Mucosa of descending colon (tissue), 3 donors: ENCODE data around the gene SLITRK5. TPM values are rescaled to one million over a fixed set of nuclear protein-coding genes. Genes with fewer than 3 reads are reported as not detected.
A peak's percentile ranks its signal among the peaks of the same experiment; 100 is the strongest.

Experiments
- ATAC-seq: fragments of 200-7000 bp; cut with Tn5 transposase; one replicate; pipeline ENCODE4 v1.9.1; 2020; ENCODE audit warnings: mild to moderate bottlenecking, moderate library complexity
- DNase-seq, 3 donors: peaks; one replicate each; pipeline ENCODE4 v3.0.0-alpha.2; 2020
- H3K36me3 ChIP-seq: fragments of 200-600 bp; one replicate; pipeline ENCODE4 v1.8.0; 2021; ENCODE audit warnings: low read depth, mild to moderate bottlenecking
- H3K4me1 ChIP-seq: fragments of 200-600 bp; one replicate; pipeline ENCODE4 v1.8.0; 2021; ENCODE audit warnings: low read depth, mild to moderate bottlenecking
- H3K4me3 ChIP-seq: fragments of 200-600 bp; one replicate; pipeline ENCODE4 v1.8.0; 2021; ENCODE audit warnings: mild to moderate bottlenecking
- H3K9me3 ChIP-seq: fragments of 200-600 bp; one replicate; pipeline ENCODE4 v1.8.0; 2021; ENCODE audit warnings: mild to moderate bottlenecking
- intact Hi-C, 2 donors: fragments of 100-400 bp; cut with DNase I in 1 of 2; cut with micrococcal nuclease in 1 of 2; formaldehyde crosslinking; loops; one replicate each; pipeline versions ENCODE4 v1.11.0 to v1.11.1; 2022; cut with DNase I, micrococcal nuclease
- total RNA-seq, 3 donors: library from RNA; stranded (reverse); fragmentation: NEBNext Ultra II Directional in 2 of 3; extraction: Animal tissue kit (Norgen Biotek cat#: 25700) in 2 of 3; gene quantifications; one replicate each; pipeline versions ENCODE4 v1.2.1 to v1.2.4, GENCODE V29; 2021 to 2023
- TF ChIP-seq, protein P1 (sequence below): fragments of 200-600 bp; IDR thresholded peaks from one replicate; pipeline ENCODE4 v1.8.0; 2022; ENCODE audit warnings: antibody characterized with exemption, mild to moderate bottlenecking
- donor health status: DM: no; HTN: no; CAD: no; lungs with moderate emphysema.
- donor health status: DM: no; HTN: no; CAD: no.
- donor health status: DM: no; HTN: yes; CAD: no.

The SLITRK5 gene
- total RNA-seq, 3 donors from 2014 or later = 0.10 to 0.38 (median 0.23) TPM

DNA sequence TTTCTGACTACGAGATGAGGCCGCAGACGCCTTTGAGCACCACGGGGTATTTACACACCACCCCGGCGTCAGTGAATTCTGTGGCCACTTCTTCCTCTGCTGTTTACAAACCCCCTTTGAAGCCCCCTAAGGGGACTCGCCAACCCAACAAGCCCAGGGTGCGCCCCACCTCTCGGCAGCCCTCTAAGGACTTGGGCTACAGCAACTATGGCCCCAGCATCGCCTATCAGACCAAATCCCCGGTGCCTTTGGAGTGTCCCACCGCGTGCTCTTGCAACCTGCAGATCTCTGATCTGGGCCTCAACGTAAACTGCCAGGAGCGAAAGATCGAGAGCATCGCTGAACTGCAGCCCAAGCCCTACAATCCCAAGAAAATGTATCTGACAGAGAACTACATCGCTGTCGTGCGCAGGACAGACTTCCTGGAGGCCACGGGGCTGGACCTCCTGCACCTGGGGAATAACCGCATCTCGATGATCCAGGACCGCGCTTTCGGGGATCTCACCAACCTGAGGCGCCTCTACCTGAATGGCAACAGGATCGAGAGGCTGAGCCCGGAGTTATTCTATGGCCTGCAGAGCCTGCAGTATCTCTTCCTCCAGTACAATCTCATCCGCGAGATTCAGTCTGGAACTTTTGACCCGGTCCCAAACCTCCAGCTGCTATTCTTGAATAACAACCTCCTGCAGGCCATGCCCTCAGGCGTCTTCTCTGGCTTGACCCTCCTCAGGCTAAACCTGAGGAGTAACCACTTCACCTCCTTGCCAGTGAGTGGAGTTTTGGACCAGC lies 5.3 kb downstream of the SLITRK5 start:
- H3K36me3 ChIP-seq = no peaks in the 10 kb centered on the region
- ATAC-seq (no peak), DNase-seq (peak in 1 of 3 donors; percentile 27)
- TF ChIP-seq, protein P1, sequence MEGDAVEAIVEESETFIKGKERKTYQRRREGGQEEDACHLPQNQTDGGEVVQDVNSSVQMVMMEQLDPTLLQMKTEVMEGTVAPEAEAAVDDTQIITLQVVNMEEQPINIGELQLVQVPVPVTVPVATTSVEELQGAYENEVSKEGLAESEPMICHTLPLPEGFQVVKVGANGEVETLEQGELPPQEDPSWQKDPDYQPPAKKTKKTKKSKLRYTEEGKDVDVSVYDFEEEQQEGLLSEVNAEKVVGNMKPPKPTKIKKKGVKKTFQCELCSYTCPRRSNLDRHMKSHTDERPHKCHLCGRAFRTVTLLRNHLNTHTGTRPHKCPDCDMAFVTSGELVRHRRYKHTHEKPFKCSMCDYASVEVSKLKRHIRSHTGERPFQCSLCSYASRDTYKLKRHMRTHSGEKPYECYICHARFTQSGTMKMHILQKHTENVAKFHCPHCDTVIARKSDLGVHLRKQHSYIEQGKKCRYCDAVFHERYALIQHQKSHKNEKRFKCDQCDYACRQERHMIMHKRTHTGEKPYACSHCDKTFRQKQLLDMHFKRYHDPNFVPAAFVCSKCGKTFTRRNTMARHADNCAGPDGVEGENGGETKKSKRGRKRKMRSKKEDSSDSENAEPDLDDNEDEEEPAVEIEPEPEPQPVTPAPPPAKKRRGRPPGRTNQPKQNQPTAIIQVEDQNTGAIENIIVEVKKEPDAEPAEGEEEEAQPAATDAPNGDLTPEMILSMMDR = no peak
- intact Hi-C loops = no loop called here
- peaks cover 22% of the 10 kb centered on the region for H3K4me1 ChIP-seq
- H3K4me3 ChIP-seq = no peak overlapping the region
- H3K9me3 ChIP-seq = no peaks in the 10 kb centered on the region

DNA sequence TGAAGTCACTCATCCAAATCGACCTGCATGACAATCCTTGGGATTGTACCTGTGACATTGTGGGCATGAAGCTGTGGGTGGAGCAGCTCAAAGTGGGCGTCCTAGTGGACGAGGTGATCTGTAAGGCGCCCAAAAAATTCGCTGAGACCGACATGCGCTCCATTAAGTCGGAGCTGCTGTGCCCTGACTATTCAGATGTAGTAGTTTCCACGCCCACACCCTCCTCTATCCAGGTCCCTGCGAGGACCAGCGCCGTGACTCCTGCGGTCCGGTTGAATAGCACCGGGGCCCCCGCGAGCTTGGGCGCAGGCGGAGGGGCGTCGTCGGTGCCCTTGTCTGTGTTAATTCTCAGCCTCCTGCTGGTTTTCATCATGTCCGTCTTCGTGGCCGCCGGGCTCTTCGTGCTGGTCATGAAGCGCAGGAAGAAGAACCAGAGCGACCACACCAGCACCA lies 5.9 kb downstream of the SLITRK5 start:
- ATAC-seq = no peak
- H3K9me3 ChIP-seq = no peaks in the 10 kb centered on the region
- TF ChIP-seq, protein P1 = no peak
- no peaks in the 10 kb centered on the region for H3K36me3 ChIP-seq
- peaks cover 17% of the 10 kb centered on the region for H3K4me1 ChIP-seq
- intact Hi-C loops = no loop called here
- DNase-seq = peak in 1 of 3 donors; percentile 41
- no peak overlapping the region for H3K4me3 ChIP-seq

DNA sequence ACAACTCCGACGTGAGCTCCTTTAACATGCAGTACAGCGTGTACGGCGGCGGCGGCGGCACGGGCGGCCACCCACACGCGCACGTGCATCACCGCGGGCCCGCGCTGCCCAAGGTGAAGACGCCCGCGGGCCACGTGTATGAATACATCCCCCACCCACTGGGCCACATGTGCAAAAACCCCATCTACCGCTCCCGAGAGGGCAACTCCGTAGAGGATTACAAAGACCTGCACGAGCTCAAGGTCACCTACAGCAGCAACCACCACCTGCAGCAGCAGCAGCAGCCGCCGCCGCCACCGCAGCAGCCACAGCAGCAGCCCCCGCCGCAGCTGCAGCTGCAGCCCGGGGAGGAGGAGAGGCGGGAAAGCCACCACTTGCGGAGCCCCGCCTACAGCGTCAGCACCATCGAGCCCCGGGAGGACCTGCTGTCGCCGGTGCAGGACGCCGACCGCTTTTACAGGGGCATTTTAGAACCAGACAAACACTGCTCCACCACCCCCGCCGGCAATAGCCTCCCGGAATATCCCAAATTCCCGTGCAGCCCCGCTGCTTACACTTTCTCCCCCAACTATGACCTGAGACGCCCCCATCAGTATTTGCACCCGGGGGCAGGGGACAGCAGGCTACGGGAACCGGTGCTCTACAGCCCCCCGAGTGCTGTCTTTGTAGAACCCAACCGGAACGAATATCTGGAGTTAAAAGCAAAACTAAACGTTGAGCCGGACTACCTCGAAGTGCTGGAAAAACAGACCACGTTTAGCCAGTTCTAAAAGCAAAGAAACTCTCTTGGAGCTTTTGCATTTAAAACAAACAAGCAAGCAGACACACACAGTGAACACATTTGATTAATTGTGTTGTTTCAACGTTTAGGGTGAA lies 6.6 kb downstream of the SLITRK5 start:
- intact Hi-C loops = no loop called here
- ATAC-seq = peak; percentile 51
- H3K36me3 ChIP-seq = no peaks in the 10 kb centered on the region
- no peak overlapping the region for H3K4me3 ChIP-seq
- TF ChIP-seq, protein P1 = no peak
- H3K9me3 ChIP-seq = no peaks in the 10 kb centered on the region
- peak; percentile 22 to 48 (median 32) for DNase-seq
- peaks cover 12% of the 10 kb centered on the region for H3K4me1 ChIP-seq

DNA sequence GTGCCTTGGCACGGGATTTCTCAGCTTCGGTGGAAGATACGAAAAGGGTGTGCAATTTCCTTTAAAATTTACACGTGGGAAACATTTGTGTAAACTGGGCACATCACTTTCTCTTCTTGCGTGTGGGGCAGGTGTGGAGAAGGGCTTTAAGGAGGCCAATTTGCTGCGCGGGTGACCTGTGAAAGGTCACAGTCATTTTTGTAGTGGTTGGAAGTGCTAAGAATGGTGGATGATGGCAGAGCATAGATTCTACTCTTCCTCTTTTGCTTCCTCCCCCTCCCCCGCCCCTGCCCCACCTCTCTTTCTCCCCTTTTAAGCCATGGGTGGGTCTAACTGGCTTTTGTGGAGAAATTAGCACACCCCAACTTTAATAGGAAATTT lies 7.2 kb downstream of the SLITRK5 start:
- Histone ChIP-seq H3K9me3 (no peaks in the 10 kb centered on the region), H3K36me3 (no peaks in the 10 kb centered on the region), H3K4me1 (peaks cover 12% of the 10 kb centered on the region), H3K4me3 (no peak overlapping the region)
- DNase-seq (no peak), ATAC-seq (no peak)
- TF ChIP-seq, protein P1 = no peak
- intact Hi-C loops = no loop called here

DNA sequence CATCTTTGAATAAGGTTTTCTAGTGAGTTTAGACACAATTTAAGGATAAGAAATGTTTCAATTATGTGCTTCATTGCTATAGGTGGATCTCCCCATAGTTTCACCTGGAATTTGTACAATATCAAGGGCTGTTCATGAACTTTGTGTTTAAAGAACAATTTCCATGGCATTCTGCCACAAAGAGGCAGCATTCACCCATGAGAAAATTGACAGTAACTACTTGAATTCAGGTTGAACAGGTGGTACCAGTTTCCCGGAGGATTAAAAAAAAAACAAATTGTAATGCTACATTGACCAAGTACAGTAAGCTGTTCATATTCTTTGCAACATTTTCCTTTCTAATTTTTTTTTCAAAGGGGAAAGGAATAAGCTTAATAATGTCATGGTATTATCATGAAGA lies 9.1 kb downstream of the SLITRK5 start:
- Histone ChIP-seq H3K4me3 (no peak overlapping the region), H3K9me3 (no peaks in the 10 kb centered on the region), H3K4me1 (peaks cover 12% of the 10 kb centered on the region), H3K36me3 (no peaks in the 10 kb centered on the region)
- DNase-seq (peak in 1 of 3 donors; percentile 52), ATAC-seq (no peak)
- TF ChIP-seq, protein P1 = no peak
- intact Hi-C loops = no loop called here
